GM23248 (cell line): ENCODE results near the gene EPDR1.

Experiments used
- EZH2 ChIP-seq: fragments of 200-600 bp; sonication (generic); IDR thresholded peaks from 2 replicates; pipeline ENCODE4 v1.6.1; 2018; ENCODE audit warnings: antibody characterized with exemption, mild to moderate bottlenecking; ENCODE audit not compliant: insufficient read depth, poor library complexity, severe bottlenecking
- EZH2phosphoT487 ChIP-seq: fragments of 200-600 bp; sonication (generic); IDR thresholded peaks from 2 replicates; pipeline ENCODE4 v1.6.1; 2018; ENCODE audit warnings: antibody characterized with exemption, moderate library complexity, mild to moderate bottlenecking, low read depth; ENCODE audit not compliant: insufficient read depth

DNA sequence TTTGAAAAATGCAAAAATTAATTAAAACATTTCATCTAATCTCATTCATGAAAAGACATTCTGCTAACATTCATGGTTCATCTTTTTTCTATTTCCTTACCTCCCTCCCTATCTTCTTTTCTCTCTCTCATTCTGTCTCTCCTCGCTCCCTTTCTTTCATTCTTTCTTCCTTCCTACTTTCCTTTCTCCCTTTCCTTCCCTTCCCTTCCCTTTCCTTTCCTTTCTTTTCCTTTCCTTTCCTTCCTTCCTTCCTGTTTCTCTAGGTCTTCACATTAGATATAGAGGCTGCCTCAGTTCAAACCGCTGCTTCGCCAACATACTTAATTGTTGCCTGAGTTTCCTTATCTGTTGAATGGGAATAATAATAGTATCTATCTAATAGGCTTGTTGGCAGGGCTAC, 25.8 kb upstream of the EPDR1 start:
- TF ChIP-seq EZH2: no peak
- no peak for TF ChIP-seq EZH2phosphoT487
